Measurements from ENCODE around the gene C16orf82.

DNA sequence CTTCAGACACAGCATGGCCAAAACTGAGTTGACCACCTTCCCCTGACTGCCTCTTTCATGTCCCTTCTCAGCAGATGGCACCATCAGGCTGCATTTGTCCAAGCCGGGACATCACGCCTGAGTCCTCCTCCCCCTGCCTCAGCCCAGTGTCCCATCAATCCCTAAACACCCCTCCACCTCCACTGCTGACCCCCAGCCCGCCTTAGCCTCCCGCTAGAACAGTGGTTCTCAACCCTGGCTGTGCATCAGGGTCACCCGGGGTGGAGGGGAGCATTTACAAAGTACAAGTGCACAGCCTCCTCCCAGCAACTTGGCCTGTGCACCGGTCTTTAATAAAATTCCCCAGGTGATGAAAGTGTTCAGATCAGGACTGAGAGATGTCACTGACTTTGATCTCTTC is 4.0 kb downstream of the C16orf82 start:
- TF ChIP-seq, protein P1, sequence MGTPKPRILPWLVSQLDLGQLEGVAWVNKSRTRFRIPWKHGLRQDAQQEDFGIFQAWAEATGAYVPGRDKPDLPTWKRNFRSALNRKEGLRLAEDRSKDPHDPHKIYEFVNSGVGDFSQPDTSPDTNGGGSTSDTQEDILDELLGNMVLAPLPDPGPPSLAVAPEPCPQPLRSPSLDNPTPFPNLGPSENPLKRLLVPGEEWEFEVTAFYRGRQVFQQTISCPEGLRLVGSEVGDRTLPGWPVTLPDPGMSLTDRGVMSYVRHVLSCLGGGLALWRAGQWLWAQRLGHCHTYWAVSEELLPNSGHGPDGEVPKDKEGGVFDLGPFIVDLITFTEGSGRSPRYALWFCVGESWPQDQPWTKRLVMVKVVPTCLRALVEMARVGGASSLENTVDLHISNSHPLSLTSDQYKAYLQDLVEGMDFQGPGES (IDR thresholded peaks at IDR 0.05; ENCODE audit: low read depth, low read length), result no peak
- TF ChIP-seq, protein P2, sequence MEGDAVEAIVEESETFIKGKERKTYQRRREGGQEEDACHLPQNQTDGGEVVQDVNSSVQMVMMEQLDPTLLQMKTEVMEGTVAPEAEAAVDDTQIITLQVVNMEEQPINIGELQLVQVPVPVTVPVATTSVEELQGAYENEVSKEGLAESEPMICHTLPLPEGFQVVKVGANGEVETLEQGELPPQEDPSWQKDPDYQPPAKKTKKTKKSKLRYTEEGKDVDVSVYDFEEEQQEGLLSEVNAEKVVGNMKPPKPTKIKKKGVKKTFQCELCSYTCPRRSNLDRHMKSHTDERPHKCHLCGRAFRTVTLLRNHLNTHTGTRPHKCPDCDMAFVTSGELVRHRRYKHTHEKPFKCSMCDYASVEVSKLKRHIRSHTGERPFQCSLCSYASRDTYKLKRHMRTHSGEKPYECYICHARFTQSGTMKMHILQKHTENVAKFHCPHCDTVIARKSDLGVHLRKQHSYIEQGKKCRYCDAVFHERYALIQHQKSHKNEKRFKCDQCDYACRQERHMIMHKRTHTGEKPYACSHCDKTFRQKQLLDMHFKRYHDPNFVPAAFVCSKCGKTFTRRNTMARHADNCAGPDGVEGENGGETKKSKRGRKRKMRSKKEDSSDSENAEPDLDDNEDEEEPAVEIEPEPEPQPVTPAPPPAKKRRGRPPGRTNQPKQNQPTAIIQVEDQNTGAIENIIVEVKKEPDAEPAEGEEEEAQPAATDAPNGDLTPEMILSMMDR (IDR thresholded peaks at IDR 0.05), result no peak
- TF ChIP-seq, protein P3, sequence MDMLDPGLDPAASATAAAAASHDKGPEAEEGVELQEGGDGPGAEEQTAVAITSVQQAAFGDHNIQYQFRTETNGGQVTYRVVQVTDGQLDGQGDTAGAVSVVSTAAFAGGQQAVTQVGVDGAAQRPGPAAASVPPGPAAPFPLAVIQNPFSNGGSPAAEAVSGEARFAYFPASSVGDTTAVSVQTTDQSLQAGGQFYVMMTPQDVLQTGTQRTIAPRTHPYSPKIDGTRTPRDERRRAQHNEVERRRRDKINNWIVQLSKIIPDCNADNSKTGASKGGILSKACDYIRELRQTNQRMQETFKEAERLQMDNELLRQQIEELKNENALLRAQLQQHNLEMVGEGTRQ (IDR thresholded peaks at IDR 0.05; ENCODE audit: borderline replicate concordance, low read depth, low read length), result no peak
